SK-N-SH treated with all-trans-retinoic acid at 6 μM for 48 hours (cell line): Measurements from ENCODE around the gene BCL3.

Experiments
- OSR1 ChIP-seq: fragments of 250-450 bp; sonication (Bioruptor Pico); IDR thresholded peaks from 2 replicates; pipeline ENCODE4 v1.8.0; 2022; ENCODE audit warnings: moderate library complexity, mild to moderate bottlenecking, inconsistent platforms
- TCF4 ChIP-seq: fragments of 250-450 bp; sonication (Bioruptor Pico); IDR thresholded peaks from 2 replicates; pipeline ENCODE4 v1.8.0; 2021; ENCODE audit warnings: mild to moderate bottlenecking, moderate library complexity, borderline replicate concordance
- ZFP30 ChIP-seq: fragments of 450-650 bp; formaldehyde crosslinking; IDR thresholded peaks from 2 replicates; pipeline ENCODE4 v1.5.0; 2022; ENCODE audit warnings: mild to moderate bottlenecking, moderate library complexity

GRCh38 chr19:44772959-44773358 lies 24.5 kb downstream of the BCL3 start:
- TF ChIP-seq TCF4 (CRISPR knock-in tag) = no peak
- no peak for TF ChIP-seq OSR1
- no peak for TF ChIP-seq ZFP30 (CRISPR knock-in tag)
